ENCODE data around the gene ZNF385A. TPM values are rescaled to one million over a fixed set of nuclear protein-coding genes. Genes with fewer than 3 reads are reported as not detected.
A peak's percentile ranks its signal among the peaks of the same experiment; 100 is the strongest.

ZNF385A gene
- total RNA-seq, 2 experiments from 2014 or later = 0.32 to 2.9 TPM

- Histone ChIP-seq H3K9me3 (ENCODE audit: low read length) (no peaks in the 10 kb centered on the region), H3K9me2 (ENCODE audit: insufficient read depth, low read length) (no peaks in the 10 kb centered on the region), H4K20me1 (ENCODE audit: insufficient read depth, low read length) (no peaks in the 10 kb centered on the region), H3K79me2 (ENCODE audit: insufficient read depth, low read depth, low read length) (no peaks in the 10 kb centered on the region), H3K4me2 (ENCODE audit: low read length) (no peak overlapping the region), H3K27ac (ENCODE audit: low read depth, low read length, poor library complexity, severe bottlenecking) (no peak overlapping the region), H2AFZ (ENCODE audit: low read length) (no peak overlapping the region), H3K36me3 (ENCODE audit: insufficient read depth, low read length) (no peaks in the 10 kb centered on the region), H3K4me3 (ENCODE audit: low read depth, low read length, poor library complexity, severe bottlenecking) (no peak overlapping the region), H3K4me1 (ENCODE audit: insufficient read depth, low read length, poor library complexity, severe bottlenecking) (peaks cover 42% of the 10 kb centered on the region)
- BruUV-seq (replicated peaks) = no TSS peak
- no peak for DNase-seq (ENCODE audit: low spot score)
- POLR2A ChIA-PET = no interaction called here
- CTCF ChIA-PET (ENCODE audit: unreplicated experiment) = interaction anchor here (1.0 kb wide), 1 partner anchor 139 kb away, joined by 3 read pairs; no protein-coding TSS in a partner anchor
- intact Hi-C loops (cut with micrococcal nuclease; ENCODE audit: unreplicated experiment) = no loop called here
- TF ChIP-seq, protein P1, sequence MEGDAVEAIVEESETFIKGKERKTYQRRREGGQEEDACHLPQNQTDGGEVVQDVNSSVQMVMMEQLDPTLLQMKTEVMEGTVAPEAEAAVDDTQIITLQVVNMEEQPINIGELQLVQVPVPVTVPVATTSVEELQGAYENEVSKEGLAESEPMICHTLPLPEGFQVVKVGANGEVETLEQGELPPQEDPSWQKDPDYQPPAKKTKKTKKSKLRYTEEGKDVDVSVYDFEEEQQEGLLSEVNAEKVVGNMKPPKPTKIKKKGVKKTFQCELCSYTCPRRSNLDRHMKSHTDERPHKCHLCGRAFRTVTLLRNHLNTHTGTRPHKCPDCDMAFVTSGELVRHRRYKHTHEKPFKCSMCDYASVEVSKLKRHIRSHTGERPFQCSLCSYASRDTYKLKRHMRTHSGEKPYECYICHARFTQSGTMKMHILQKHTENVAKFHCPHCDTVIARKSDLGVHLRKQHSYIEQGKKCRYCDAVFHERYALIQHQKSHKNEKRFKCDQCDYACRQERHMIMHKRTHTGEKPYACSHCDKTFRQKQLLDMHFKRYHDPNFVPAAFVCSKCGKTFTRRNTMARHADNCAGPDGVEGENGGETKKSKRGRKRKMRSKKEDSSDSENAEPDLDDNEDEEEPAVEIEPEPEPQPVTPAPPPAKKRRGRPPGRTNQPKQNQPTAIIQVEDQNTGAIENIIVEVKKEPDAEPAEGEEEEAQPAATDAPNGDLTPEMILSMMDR (conservative IDR thresholded peaks at IDR 0.05; ENCODE audit: low read length) = no peak
- TF ChIP-seq EZH2phosphoT487 (IDR thresholded peaks at IDR 0.05; ENCODE audit: borderline replicate concordance, low read depth, low read length) = no peak
Measured at GRCh38 chr12:54363618-54364017, 20.9 kb downstream of the ZNF385A start.

- Histone ChIP-seq H4K20me1 (ENCODE audit: insufficient read depth, low read length) (no peaks in the 10 kb centered on the region), H3K4me2 (ENCODE audit: low read length) (no peak overlapping the region), H3K79me2 (ENCODE audit: insufficient read depth, low read depth, low read length) (no peaks in the 10 kb centered on the region), H3K27ac (ENCODE audit: low read depth, low read length, poor library complexity, severe bottlenecking) (no peak overlapping the region), H3K4me1 (ENCODE audit: insufficient read depth, low read length, poor library complexity, severe bottlenecking) (peaks cover 42% of the 10 kb centered on the region), H3K4me3 (ENCODE audit: low read depth, low read length, poor library complexity, severe bottlenecking) (no peak overlapping the region), H2AFZ (ENCODE audit: low read length) (no peak overlapping the region), H3K9me3 (ENCODE audit: low read length) (no peaks in the 10 kb centered on the region), H3K36me3 (ENCODE audit: insufficient read depth, low read length) (no peaks in the 10 kb centered on the region), H3K9me2 (ENCODE audit: insufficient read depth, low read length) (no peaks in the 10 kb centered on the region)
- DNase-seq (ENCODE audit: low spot score) = no peak
- CTCF ChIA-PET (ENCODE audit: unreplicated experiment) = interaction anchor here (1.0 kb wide), 1 partner anchor 138 kb away, joined by 3 read pairs; no protein-coding TSS in a partner anchor
- BruUV-seq (replicated peaks) = no TSS peak
- intact Hi-C loops (cut with micrococcal nuclease; ENCODE audit: unreplicated experiment) = no loop called here
- TF ChIP-seq, protein P1 (conservative IDR thresholded peaks at IDR 0.05; ENCODE audit: low read length) = no peak
- no peak for TF ChIP-seq EZH2phosphoT487 (IDR thresholded peaks at IDR 0.05; ENCODE audit: borderline replicate concordance, low read depth, low read length)
- POLR2A ChIA-PET = interaction anchor here (0.6 kb wide), 1 partner anchor 148 kb away, joined by 3 read pairs; no protein-coding TSS in a partner anchor
Measured at GRCh38 chr12:54363047-54363446, 21.5 kb downstream of the ZNF385A start.

- peaks cover 53% of the 10 kb centered on the region for H3K4me1 ChIP-seq (ENCODE audit: insufficient read depth, low read length, poor library complexity, severe bottlenecking)
- CTCF ChIA-PET (ENCODE audit: unreplicated experiment) = interaction anchor here (0.6 to 1.2 kb wide), 3 partner anchors 139 to 146 kb away, joined by 3 read pairs; no protein-coding TSS in a partner anchor
- H3K4me3 ChIP-seq (ENCODE audit: low read depth, low read length, poor library complexity, severe bottlenecking) = no peak overlapping the region
- no TSS peak for BruUV-seq (replicated peaks)
- no peaks in the 10 kb centered on the region for H4K20me1 ChIP-seq (ENCODE audit: insufficient read depth, low read length)
- no peaks in the 10 kb centered on the region for H3K36me3 ChIP-seq (ENCODE audit: insufficient read depth, low read length)
- POLR2A ChIA-PET = interaction anchor here (1.0 kb wide), 1 partner anchor 68 kb away, joined by 3 read pairs; no protein-coding TSS in a partner anchor
- H3K9me2 ChIP-seq (ENCODE audit: insufficient read depth, low read length) = no peaks in the 10 kb centered on the region
- TF ChIP-seq, protein P1 (conservative IDR thresholded peaks at IDR 0.05; ENCODE audit: low read length) = peak; percentile 96
- TF ChIP-seq EZH2phosphoT487 (IDR thresholded peaks at IDR 0.05; ENCODE audit: borderline replicate concordance, low read depth, low read length) = no peak
- DNase-seq (ENCODE audit: low spot score) = peak; percentile 78
- H3K79me2 ChIP-seq (ENCODE audit: insufficient read depth, low read depth, low read length) = no peaks in the 10 kb centered on the region
- H3K27ac ChIP-seq (ENCODE audit: low read depth, low read length, poor library complexity, severe bottlenecking) = peak overlapping the region; percentile 55
- no peak overlapping the region for H3K4me2 ChIP-seq (ENCODE audit: low read length)
- H3K9me3 ChIP-seq (ENCODE audit: low read length) = no peaks in the 10 kb centered on the region
- intact Hi-C loops (cut with micrococcal nuclease; ENCODE audit: unreplicated experiment) = loop anchor here (1.0 kb wide), 3 partner anchors 67 to 141 kb away; no protein-coding TSS in a partner anchor
- H2AFZ ChIP-seq (ENCODE audit: low read length) = no peak overlapping the region
Measured at GRCh38 chr12:54360717-54361456, 23.6 kb downstream of the ZNF385A start.

Data from OCI-LY7 (cell line).